ENCODE data around the gene PSMC5. TPM values are rescaled to one million over a fixed set of nuclear protein-coding genes. Genes with fewer than 3 reads are reported as not detected.

Gene PSMC5
- total RNA-seq (100 to 1,000 TPM in 1 of 2 donors, 10 to 100 TPM in 1; 89.8 to 141 TPM), polyA plus RNA-seq (ENCODE audit: insufficient read length in 6 of 6) (100 to 1,000 TPM; 127 to 151 (median 133) TPM)
- long read RNA-seq, donor 1, transcript PSMC5-201 (12 exons, 1,579 nt) = major isoform, 42 of 74 reads
- long read RNA-seq, donor 1, transcript PSMC5-218 (2 exons, 576 nt) = minor isoform, 7 of 74 reads
- long read RNA-seq, donor 1, partial matches to known transcripts = 21 of 74 reads
- long read RNA-seq, donor 1, other reads (novel, unspliced or antisense) = 0 of 74 reads
- long read RNA-seq, donor 2, transcript PSMC5-201 (12 exons, 1,579 nt) = major isoform, 47 of 97 reads
- long read RNA-seq, donor 2, transcript PSMC5-218 (2 exons, 576 nt) = minor isoform, 9 of 97 reads
- long read RNA-seq, donor 2, partial matches to known transcripts = 31 of 97 reads
- long read RNA-seq, donor 2, other reads (novel, unspliced or antisense) = 0 of 97 reads
- long read RNA-seq, donor 3, transcript PSMC5-201 (12 exons, 1,579 nt) = major isoform, 46 of 62 reads
- long read RNA-seq, donor 3, partial matches to known transcripts = 5 of 62 reads
- long read RNA-seq, donor 3, other reads (novel, unspliced or antisense) = 0 of 62 reads
- long read RNA-seq, donor 4, transcript PSMC5-203 (12 exons, 1,680 nt) = minor isoform, 23 of 147 reads
- long read RNA-seq, donor 4, transcript PSMC5-212 (11 exons, 1,474 nt) = minor isoform, 5 of 147 reads
- long read RNA-seq, donor 4, transcript PSMC5-201 (12 exons, 1,579 nt) = major isoform, 101 of 147 reads
- long read RNA-seq, donor 4, partial matches to known transcripts = 4 of 147 reads
- long read RNA-seq, donor 4, other reads (novel, unspliced or antisense) = 14 of 147 reads
- long read RNA-seq, donor 5, transcript PSMC5-201 (12 exons, 1,579 nt) = major isoform, 33 of 63 reads
- long read RNA-seq, donor 5, partial matches to known transcripts = 20 of 63 reads
- long read RNA-seq, donor 5, other reads (novel, unspliced or antisense) = 0 of 63 reads
- long read RNA-seq, donor 6, transcript PSMC5-201 (12 exons, 1,579 nt) = major isoform, 41 of 66 reads
- long read RNA-seq, donor 6, transcript PSMC5-212 (11 exons, 1,474 nt) = minor isoform, 5 of 66 reads
- long read RNA-seq, donor 6, partial matches to known transcripts = 14 of 66 reads
- long read RNA-seq, donor 6, other reads (novel, unspliced or antisense) = 0 of 66 reads
- long read RNA-seq, donor 7, transcript PSMC5-212 (11 exons, 1,474 nt) = minor isoform, 5 of 49 reads
- long read RNA-seq, donor 7, transcript PSMC5-203 (12 exons, 1,680 nt) = minor isoform, 7 of 49 reads
- long read RNA-seq, donor 7, transcript PSMC5-201 (12 exons, 1,579 nt) = major isoform, 35 of 49 reads
- long read RNA-seq, donor 7, partial matches to known transcripts = 0 of 49 reads
- long read RNA-seq, donor 7, other reads (novel, unspliced or antisense) = 0 of 49 reads
- long read RNA-seq, donor 8, transcript PSMC5-201 (12 exons, 1,579 nt) = major isoform, 40 of 58 reads
- long read RNA-seq, donor 8, partial matches to known transcripts = 7 of 58 reads
- long read RNA-seq, donor 8, other reads (novel, unspliced or antisense) = 0 of 58 reads
- long read RNA-seq, donor 9 = 0 reads
- long read RNA-seq, donor 10, transcript PSMC5-212 (11 exons, 1,474 nt) = minor isoform, 9 of 304 reads
- long read RNA-seq, donor 10, transcript PSMC5-201 (12 exons, 1,579 nt) = major isoform, 239 of 304 reads
- long read RNA-seq, donor 10, transcript PSMC5-203 (12 exons, 1,680 nt) = minor isoform, 35 of 304 reads
- long read RNA-seq, donor 10, partial matches to known transcripts = 5 of 304 reads
- long read RNA-seq, donor 10, other reads (novel, unspliced or antisense) = 16 of 304 reads
- long read RNA-seq, donor 11 = 0 reads
- long read RNA-seq, donor 12, transcript PSMC5-201 (12 exons, 1,579 nt) = major isoform, 33 of 93 reads
- long read RNA-seq, donor 12, partial matches to known transcripts = 43 of 93 reads
- long read RNA-seq, donor 12, other reads (novel, unspliced or antisense) = 11 of 93 reads

DNA sequence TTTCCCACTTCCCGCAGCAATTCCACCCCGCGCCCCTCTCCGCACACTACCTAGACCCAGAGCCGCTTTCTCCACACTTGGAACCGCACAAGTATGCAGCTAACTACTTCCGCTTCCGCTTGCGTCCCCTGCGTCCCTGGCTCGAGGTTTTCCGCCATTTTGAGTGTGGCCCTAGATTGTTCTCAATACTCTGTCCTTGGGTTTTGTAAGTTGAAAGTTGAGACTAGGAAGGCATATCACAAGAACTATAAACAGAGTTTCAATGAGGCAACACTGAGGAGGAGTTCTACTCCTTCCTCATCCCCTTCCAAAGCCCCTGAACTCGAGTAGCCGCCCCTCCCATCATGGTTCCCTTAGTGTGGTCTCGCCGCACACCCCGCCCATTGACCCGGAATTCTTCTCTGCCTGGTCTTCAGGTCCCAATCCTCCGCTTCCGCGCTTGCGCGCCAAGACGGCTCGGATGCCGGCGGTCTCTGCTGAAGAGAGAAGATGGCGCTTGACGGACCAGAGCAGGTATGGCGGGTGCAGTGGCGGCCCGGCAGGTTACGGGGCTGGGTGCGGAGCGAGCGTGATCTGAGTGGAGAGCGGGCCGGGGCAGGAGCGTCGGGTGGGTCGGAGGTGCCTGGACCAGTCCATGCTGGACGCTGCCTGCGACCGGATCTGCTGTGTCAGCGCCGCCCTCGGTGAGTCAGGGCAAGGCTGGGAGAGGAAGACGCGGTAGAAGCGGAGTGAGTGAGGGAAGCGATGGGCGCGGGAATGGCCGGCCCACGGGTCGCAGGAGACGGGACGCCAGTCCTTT lies at the start of gene PSMC5, which contains the start of gene FTSJ3:
PSMC5 (plus strand) TSS at position 430 of the 799 bp plus-strand sequence; CDS start at position 490, 60 bp downstream.
FTSJ3 (minus strand) TSS at position 662 of the 799 bp plus-strand sequence. CDS start 761 bp downstream, outside the sequence.
- H3K27me3 ChIP-seq = no peaks in the 10 kb centered on the region
- H3K4me3 ChIP-seq = peak within 1 kb of the TSS; percentile 89 to 92
- H3K36me3 ChIP-seq = peaks cover 0 to 73% of the 10 kb centered on the region in 2 donors
- DNase-seq = peak; percentile 97 to 98 (median 97)
- H3K4me1 ChIP-seq = peaks cover 20 to 46% of the 10 kb centered on the region in 2 donors
- intact Hi-C loops (cut with DNase I) = no loop called here
- peak; percentile 96 for ATAC-seq
- peak within 1 kb of the TSS; percentile 93 to 95 for H3K27ac ChIP-seq
- TF ChIP-seq, protein P1, sequence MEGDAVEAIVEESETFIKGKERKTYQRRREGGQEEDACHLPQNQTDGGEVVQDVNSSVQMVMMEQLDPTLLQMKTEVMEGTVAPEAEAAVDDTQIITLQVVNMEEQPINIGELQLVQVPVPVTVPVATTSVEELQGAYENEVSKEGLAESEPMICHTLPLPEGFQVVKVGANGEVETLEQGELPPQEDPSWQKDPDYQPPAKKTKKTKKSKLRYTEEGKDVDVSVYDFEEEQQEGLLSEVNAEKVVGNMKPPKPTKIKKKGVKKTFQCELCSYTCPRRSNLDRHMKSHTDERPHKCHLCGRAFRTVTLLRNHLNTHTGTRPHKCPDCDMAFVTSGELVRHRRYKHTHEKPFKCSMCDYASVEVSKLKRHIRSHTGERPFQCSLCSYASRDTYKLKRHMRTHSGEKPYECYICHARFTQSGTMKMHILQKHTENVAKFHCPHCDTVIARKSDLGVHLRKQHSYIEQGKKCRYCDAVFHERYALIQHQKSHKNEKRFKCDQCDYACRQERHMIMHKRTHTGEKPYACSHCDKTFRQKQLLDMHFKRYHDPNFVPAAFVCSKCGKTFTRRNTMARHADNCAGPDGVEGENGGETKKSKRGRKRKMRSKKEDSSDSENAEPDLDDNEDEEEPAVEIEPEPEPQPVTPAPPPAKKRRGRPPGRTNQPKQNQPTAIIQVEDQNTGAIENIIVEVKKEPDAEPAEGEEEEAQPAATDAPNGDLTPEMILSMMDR (IDR thresholded peaks at IDR 0.05) = peak in 1 of 2 donors; percentile 43
- H3K9me3 ChIP-seq = no peaks in the 10 kb centered on the region

DNA sequence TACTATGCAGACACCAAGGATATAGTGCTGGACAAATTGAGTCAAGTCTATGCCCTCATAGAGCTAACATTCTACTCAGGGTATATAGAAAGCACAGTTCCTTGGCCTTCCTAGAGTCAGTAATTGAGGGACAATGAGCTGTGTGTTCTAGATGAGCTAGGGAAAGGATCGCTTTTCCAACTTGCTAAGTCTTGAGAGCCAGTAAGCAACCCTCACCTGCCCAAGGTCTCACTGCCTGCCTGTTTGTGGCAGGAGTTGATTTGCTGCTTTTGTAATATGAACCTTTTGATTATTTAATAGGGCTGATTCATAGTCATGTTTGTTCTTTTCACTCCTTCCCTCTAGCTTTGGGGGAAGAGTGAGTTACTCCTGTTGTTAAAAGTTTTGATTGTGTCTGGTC lies 46.7 kb upstream of the PSMC5 start:
- Histone ChIP-seq H3K9me3 (no peaks in the 10 kb centered on the region), H3K27ac (no peak overlapping the region), H3K36me3 (peaks cover 0 to 38% of the 10 kb centered on the region in 2 donors), H3K4me1 (peaks cover 7 to 52% of the 10 kb centered on the region in 2 donors), H3K27me3 (no peaks in the 10 kb centered on the region), H3K4me3 (no peak overlapping the region)
- TF ChIP-seq, protein P1 (IDR thresholded peaks at IDR 0.05) = no peak
- intact Hi-C loops (cut with DNase I) = no loop called here
- DNase-seq (no peak), ATAC-seq (peak; percentile 87)

DNA sequence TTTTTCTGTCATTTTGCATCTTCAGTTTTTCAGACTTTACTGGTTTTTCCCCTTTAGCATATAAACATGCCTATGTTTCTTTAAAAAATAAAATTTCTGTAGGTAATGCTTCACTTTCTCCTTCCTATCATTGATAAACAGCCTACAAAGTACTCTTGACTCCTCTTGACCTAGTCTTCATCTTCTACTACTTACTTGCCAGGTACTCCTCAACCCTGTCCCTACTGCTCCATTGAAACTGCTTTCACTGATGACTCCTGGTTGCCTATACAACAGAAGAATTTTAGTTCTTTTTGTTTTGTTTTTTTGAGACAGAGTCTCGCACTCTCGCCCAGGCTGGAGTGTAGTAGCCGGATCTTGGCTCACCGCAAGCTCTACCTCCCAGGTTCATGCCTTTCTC lies 46.3 kb upstream of the PSMC5 start:
- Histone ChIP-seq H3K36me3 (peaks cover 0 to 38% of the 10 kb centered on the region in 2 donors), H3K27me3 (no peaks in the 10 kb centered on the region), H3K4me3 (no peak overlapping the region), H3K9me3 (no peaks in the 10 kb centered on the region), H3K27ac (peak overlapping the region in 1 of 2 donors; percentile 13), H3K4me1 (peaks cover 5 to 48% of the 10 kb centered on the region in 2 donors)
- DNase-seq (no peak), ATAC-seq (peak; percentile 76)
- intact Hi-C loops (cut with DNase I) = no loop called here
- TF ChIP-seq, protein P1 (IDR thresholded peaks at IDR 0.05) = no peak

Data from left lung (tissue), 14 donors.